CD4-positive, alpha-beta T cell treated with Interleukin-17A for 4 hours (primary cell): ENCODE measurements around the gene KLF11.

Experiments used
- DNase-seq: peaks from one replicate; pipeline ENCODE4 v3.0.0-alpha.2; 2020; ENCODE audit warnings: mixed read lengths

The KLF11 gene

GRCh38 chr2:10071176-10071575, 27.8 kb downstream of the KLF11 start:
- DNase-seq: no peak

- no peak for DNase-seq
Measured at GRCh38 chr2:10071595-10071994, 28.2 kb downstream of the KLF11 start.

GRCh38 chr2:10072656-10073480, 29.5 kb downstream of the KLF11 start:
- DNase-seq: peak; percentile 81

- no peak for DNase-seq
Measured at GRCh38 chr2:10073706-10074105, 30.4 kb downstream of the KLF11 start.

- no peak for DNase-seq
Measured at GRCh38 chr2:10075101-10075500, 31.8 kb downstream of the KLF11 start.

- no peak for DNase-seq
Measured at GRCh38 chr2:10075571-10076209, 32.3 kb downstream of the KLF11 start.

GRCh38 chr2:10076511-10076910, 33.2 kb downstream of the KLF11 start:
- no peak for DNase-seq

GRCh38 chr2:10076988-10077527, 33.7 kb downstream of the KLF11 start:
- DNase-seq: no peak

- DNase-seq: no peak
Measured at GRCh38 chr2:10078001-10078400, 34.7 kb downstream of the KLF11 start.

GRCh38 chr2:10078704-10079265, 35.4 kb downstream of the KLF11 start:
- DNase-seq: no peak

GRCh38 chr2:10079266-10079869, 36.0 kb downstream of the KLF11 start:
- peak; percentile 29 for DNase-seq

GRCh38 chr2:10079870-10080535, 36.7 kb downstream of the KLF11 start, which contains the start of gene CYS1:
TSS of gene CYS1 (minus strand) at chr2:10080411. CDS start at chr2:10080223, 188 bp downstream.
- DNase-seq: peak; percentile 12

- peak; percentile 12 for DNase-seq
Measured at GRCh38 chr2:10080536-10081304, 37.4 kb downstream of the KLF11 start.

- no peak for DNase-seq
Measured at GRCh38 chr2:10083046-10083445, 39.7 kb downstream of the KLF11 start.

- no peak for DNase-seq
Measured at GRCh38 chr2:10083692-10084211, 40.4 kb downstream of the KLF11 start.

- DNase-seq: no peak
Measured at GRCh38 chr2:10084223-10084865, 41.0 kb downstream of the KLF11 start.

- DNase-seq: no peak
Measured at GRCh38 chr2:10085043-10085667, 41.8 kb downstream of the KLF11 start.

- DNase-seq: no peak
Measured at GRCh38 chr2:10085668-10086059, 42.3 kb downstream of the KLF11 start.

GRCh38 chr2:10086950-10087349, 43.6 kb downstream of the KLF11 start:
- DNase-seq: no peak

- DNase-seq: no peak
Measured at GRCh38 chr2:10087360-10087759, 44.0 kb downstream of the KLF11 start.
